SH-SY5Y (cell line): Measurements from ENCODE around the gene SHB.

Experiments used
- GATA2 ChIP-seq: IDR thresholded peaks from 2 replicates; pipeline ENCODE4 v1.6.1; 2011; ENCODE audit warnings: mild to moderate bottlenecking, low read depth, low read length
- GATA3 ChIP-seq: IDR thresholded peaks from 2 replicates; pipeline ENCODE4 v1.6.1; 2011; ENCODE audit warnings: low read depth, mild to moderate bottlenecking, low read length, moderate library complexity

- no peak for TF ChIP-seq GATA2
- TF ChIP-seq GATA3, result no peak
Observed at GRCh38 chr9:37939575-37940095, 129.4 kb downstream of the SHB start.
